Natural killer cell treated with Interleukin-12 subunit alpha and Interleukin-12 subunit beta and Interleukin-15 and Interleukin-18, amount 100 ng/mL, for 72 hours (primary cell): ENCODE results near the gene FNDC10. TPM values are rescaled to one million over a fixed set of nuclear protein-coding genes. Genes with fewer than 3 reads are reported as not detected.
"Not testable (repeated sequence)": the region's sequence is repeated elsewhere in the genome, so short reads cannot be mapped to it uniquely, and the experiment has no call there.

ENCODE experiments used
- ATAC-seq, 2 donors: fragments of 150-1000 bp; cut with Tn5 transposase in 1 of 2; sonication (Bioruptor Pico), chemical (Tn5 transposase) in 1 of 2; 2 replicates each; pipeline ENCODE4 v1.10.0; 2021
- DNase-seq: peaks from one replicate; pipeline ENCODE4 v3.0.0; 2022; ENCODE audit warnings: low spot score
- H3K27ac Mint-ChIP-seq, 2 donors: 1 replicate in 1 of 2; 2 replicates in 1 of 2; pipeline ENCODE4 v1.8.0; 2022; ENCODE audit warnings: mixed read lengths in 2 of 2, mild to moderate bottlenecking in 1 of 2, moderate library complexity in 1 of 2
- H3K27me3 Mint-ChIP-seq, 2 donors: 1 replicate in 1 of 2; 2 replicates in 1 of 2; pipeline ENCODE4 v1.8.0; 2022; ENCODE audit warnings: mixed read lengths in 2 of 2
- H3K36me3 Mint-ChIP-seq: one replicate; pipeline ENCODE4 v1.8.0; 2022; ENCODE audit warnings: mixed read lengths
- H3K4me1 Mint-ChIP-seq, 2 donors: 1 replicate in 1 of 2; 2 replicates in 1 of 2; pipeline ENCODE4 v1.8.0; 2022; ENCODE audit warnings: low read depth in 2 of 2, mixed read lengths in 2 of 2, mild to moderate bottlenecking in 1 of 2
- H3K4me3 Mint-ChIP-seq: one replicate; pipeline ENCODE4 v1.8.0; 2022; ENCODE audit warnings: mixed read lengths
- H3K9me3 Mint-ChIP-seq: 2 replicates; pipeline ENCODE4 v1.8.0; 2022; ENCODE audit warnings: mixed read lengths
- total RNA-seq, 2 donors: library from RNA; stranded (reverse); gene quantifications; one replicate each; pipeline ENCODE4 v1.2.3, GENCODE V29; 2022

The FNDC10 gene
- total RNA-seq, 2 donors from 2014 or later, result 0.81 to 2.4 TPM

- DNase-seq, result peak; percentile 57
- peaks cover 7 to 13% of the 10 kb centered on the region in 2 donors for H3K4me1 Mint-ChIP-seq
- ATAC-seq, result no peak
- no peak overlapping the region for H3K4me3 Mint-ChIP-seq
- no peaks in the 10 kb centered on the region for H3K27me3 Mint-ChIP-seq
- H3K36me3 Mint-ChIP-seq, result no peaks in the 10 kb centered on the region
- no peak overlapping the region for H3K27ac Mint-ChIP-seq
- H3K9me3 Mint-ChIP-seq, result no peaks in the 10 kb centered on the region
Measured at GRCh38 chr1:1603671-1604373, 3.9 kb upstream of the FNDC10 start.

- Mint-ChIP-seq H3K36me3 (no peaks in the 10 kb centered on the region), H3K4me1 (peaks cover 7 to 14% of the 10 kb centered on the region in 2 donors), H3K4me3 (no peak overlapping the region), H3K27ac (no peak overlapping the region), H3K27me3 (no peaks in the 10 kb centered on the region), H3K9me3 (no peaks in the 10 kb centered on the region)
- DNase-seq (no peak), ATAC-seq (no peak)
Measured at GRCh38 chr1:1602968-1603506, 3.1 kb upstream of the FNDC10 start.

GRCh38 chr1:1602304-1602967 is 2.5 kb upstream of the FNDC10 start:
- ATAC-seq (no peak), DNase-seq (no peak)
- Mint-ChIP-seq H3K36me3 (no peaks in the 10 kb centered on the region), H3K27ac (no peak overlapping the region), H3K9me3 (no peaks in the 10 kb centered on the region), H3K27me3 (no peaks in the 10 kb centered on the region), H3K4me1 (peaks cover 7 to 10% of the 10 kb centered on the region in 2 donors), H3K4me3 (no peak overlapping the region)

GRCh38 chr1:1601564-1602303 is 1.8 kb upstream of the FNDC10 start:
- Mint-ChIP-seq H3K27me3 (no peaks in the 10 kb centered on the region), H3K4me3 (no peak overlapping the region), H3K27ac (no peak overlapping the region), H3K36me3 (no peaks in the 10 kb centered on the region), H3K4me1 (peaks cover 2 to 5% of the 10 kb centered on the region in 2 donors), H3K9me3 (no peaks in the 10 kb centered on the region)
- DNase-seq (no peak), ATAC-seq (no peak)

GRCh38 chr1:1600861-1601563 is 1.1 kb upstream of the FNDC10 start:
- peaks cover 0 to 4% of the 10 kb centered on the region in 2 donors for H3K4me1 Mint-ChIP-seq
- no peaks in the 10 kb centered on the region for H3K36me3 Mint-ChIP-seq
- no peaks in the 10 kb centered on the region for H3K27me3 Mint-ChIP-seq
- no peak for DNase-seq
- H3K27ac Mint-ChIP-seq, result no peak overlapping the region
- no peak for ATAC-seq
- H3K4me3 Mint-ChIP-seq, result no peak overlapping the region
- H3K9me3 Mint-ChIP-seq, result no peaks in the 10 kb centered on the region

GRCh38 chr1:1599030-1599934 is 653 bp downstream of the FNDC10 start:
- H3K4me1 Mint-ChIP-seq, result peaks cover 0 to 4% of the 10 kb centered on the region in 2 donors
- no peaks in the 10 kb centered on the region for H3K36me3 Mint-ChIP-seq
- H3K9me3 Mint-ChIP-seq, result no peaks in the 10 kb centered on the region
- H3K27ac Mint-ChIP-seq, result no peak overlapping the region
- ATAC-seq, result peak; percentile 76 to 86
- peak overlapping the region; percentile 74 for H3K4me3 Mint-ChIP-seq
- DNase-seq, result no peak
- H3K27me3 Mint-ChIP-seq, result no peaks in the 10 kb centered on the region

- Mint-ChIP-seq H3K4me1 (peaks cover 0 to 4% of the 10 kb centered on the region in 2 donors), H3K36me3 (no peaks in the 10 kb centered on the region), H3K4me3 (peak overlapping the region; percentile 74), H3K9me3 (no peaks in the 10 kb centered on the region), H3K27ac (no peak overlapping the region), H3K27me3 (no peaks in the 10 kb centered on the region)
- no peak for ATAC-seq
- no peak for DNase-seq
Measured at GRCh38 chr1:1598720-1599029, 1.3 kb downstream of the FNDC10 start.

- no peak overlapping the region for H3K4me3 Mint-ChIP-seq
- no peaks in the 10 kb centered on the region for H3K36me3 Mint-ChIP-seq
- peaks cover 0 to 4% of the 10 kb centered on the region in 2 donors for H3K4me1 Mint-ChIP-seq
- H3K9me3 Mint-ChIP-seq, result no peaks in the 10 kb centered on the region
- no peaks in the 10 kb centered on the region for H3K27me3 Mint-ChIP-seq
- ATAC-seq, result no peak
- no peak for DNase-seq
- no peak overlapping the region for H3K27ac Mint-ChIP-seq
Measured at GRCh38 chr1:1598051-1598719, 1.8 kb downstream of the FNDC10 start.

- H3K4me3 Mint-ChIP-seq, result no peak overlapping the region
- no peaks in the 10 kb centered on the region for H3K27me3 Mint-ChIP-seq
- ATAC-seq (no peak), DNase-seq (no peak)
- H3K4me1 Mint-ChIP-seq, result peaks cover 0 to 4% of the 10 kb centered on the region in 2 donors
- no peak overlapping the region for H3K27ac Mint-ChIP-seq
- H3K9me3 Mint-ChIP-seq, result no peaks in the 10 kb centered on the region
- H3K36me3 Mint-ChIP-seq, result no peaks in the 10 kb centered on the region
Measured at GRCh38 chr1:1597275-1597930, 2.5 kb downstream of the FNDC10 start.

- no peak for ATAC-seq
- no peaks in the 10 kb centered on the region for H3K9me3 Mint-ChIP-seq
- no peaks in the 10 kb centered on the region for H3K36me3 Mint-ChIP-seq
- no peaks in the 10 kb centered on the region for H3K27me3 Mint-ChIP-seq
- H3K4me1 Mint-ChIP-seq, result peaks cover 0 to 4% of the 10 kb centered on the region in 2 donors
- no peak overlapping the region for H3K4me3 Mint-ChIP-seq
- H3K27ac Mint-ChIP-seq, result no peak overlapping the region
- no peak for DNase-seq
Measured at GRCh38 chr1:1596493-1597274, 3.3 kb downstream of the FNDC10 start.

- H3K27ac Mint-ChIP-seq, H3K36me3 Mint-ChIP-seq, DNase-seq, ATAC-seq, H3K27me3 Mint-ChIP-seq, H3K4me1 Mint-ChIP-seq, H3K4me3 Mint-ChIP-seq, H3K9me3 Mint-ChIP-seq: not testable (repeated sequence)
Measured at GRCh38 chr1:1595341-1595740, 4.6 kb downstream of the FNDC10 start.
